K562 (cell line): ENCODE data around the gene SOHLH1.

Experiments
- CBFA2T2 ChIP-seq: fragments of 450-650 bp; conservative IDR thresholded peaks from 2 replicates; pipeline ENCODE4 v1.6.1; 2017; ENCODE audit warnings: mild to moderate bottlenecking
- CTCF ChIP-seq, 3 experiments: IDR thresholded peaks in 2 of 3; conservative IDR thresholded peaks in 1 of 3; 2 replicates each; pipeline ENCODE4 v1.5.1; 2011 to 2012; ENCODE audit warnings: low read length in 3 of 3, mild to moderate bottlenecking in 3 of 3, control low read depth in 2 of 3, improper control_type of control experiment in 1 of 3, inconsistent platforms in 1 of 3, low read depth in 1 of 3, mixed read lengths in 1 of 3, moderate library complexity in 1 of 3; ENCODE audit not compliant: insufficient read depth in 2 of 3
- FOSL1 ChIP-seq: fragments of 200-800 bp; sonication (Bioruptor generic); conservative IDR thresholded peaks from 2 replicates; pipeline ENCODE4 v1.6.1; 2016; ENCODE audit warnings: missing genetic modification characterization, missing compliant biosample characterization
- FUS ChIP-seq: fragments of 200-400 bp; formaldehyde crosslinking; optimal IDR thresholded peaks from 2 replicates; pipeline ENCODE3; 2017; ENCODE audit warnings: low read depth, low read length
- ID3 ChIP-seq, 2 experiments: fragments of 250-450 bp in 1 of 2; fragments of 450-650 bp in 1 of 2; sonication (Bioruptor Pico) in 1 of 2; IDR thresholded peaks; 2 replicates each; pipeline versions ENCODE4 v1.6.1 to v1.8.0; 2016 to 2021; ENCODE audit warnings: mild to moderate bottlenecking in 2 of 2, moderate library complexity in 2 of 2, missing compliant biosample characterization in 1 of 2, missing genetic modification characterization in 1 of 2
- MEF2A ChIP-seq: IDR thresholded peaks from 2 replicates; pipeline ENCODE4 v1.6.1; 2011; ENCODE audit warnings: low read depth, mild to moderate bottlenecking, low read length, moderate library complexity; ENCODE audit not compliant: control insufficient read depth
- RBFOX2 ChIP-seq: fragments of 200-400 bp; formaldehyde crosslinking; IDR thresholded peaks from 2 replicates; pipeline ENCODE4 v1.6.1; 2017; ENCODE audit warnings: low read depth, mild to moderate bottlenecking, low read length, moderate library complexity
- USF2 ChIP-seq: sonication (generic); formaldehyde crosslinking; IDR thresholded peaks from 2 replicates; pipeline ENCODE4 v1.5.0; 2020; ENCODE audit warnings: missing genetic modification reagents
- TF ChIP-seq, protein P1 (sequence below): sonication (generic); formaldehyde crosslinking; IDR thresholded peaks from 2 replicates; pipeline ENCODE4 v1.8.1; 2022; ENCODE audit warnings: missing genetic modification reagents

DNA sequence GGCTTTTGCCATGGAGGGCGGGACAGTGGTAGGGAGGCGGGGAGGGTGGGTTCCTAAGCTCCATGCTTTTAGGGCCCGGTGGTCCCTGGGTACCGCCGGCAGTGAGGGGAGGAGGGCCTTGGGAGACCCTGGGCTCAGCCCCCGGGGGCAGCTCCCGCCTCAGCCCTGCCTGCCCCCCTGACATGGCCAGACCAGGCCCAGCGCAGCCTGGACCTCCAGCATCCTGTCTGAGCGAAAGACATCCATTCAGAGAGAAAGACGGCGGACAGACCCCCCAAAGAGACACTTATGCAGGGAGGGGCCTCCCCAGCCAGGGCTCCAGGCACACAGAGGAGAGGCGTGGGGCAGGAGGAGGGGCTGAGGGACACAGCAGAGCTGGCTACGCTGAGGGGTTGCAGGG is 48.0 kb upstream of the SOHLH1 start:
- TF ChIP-seq MEF2A (no peak), FUS (no peak), ID3 (CRISPR knock-in tag; IDR thresholded peaks at IDR 0.05) (no peak), ID3 (tag; IDR thresholded peaks at IDR 0.05) (no peak), USF2 (CRISPR knock-in tag) (no peak), FOSL1 (tag) (no peak), CBFA2T2 (no peak), RBFOX2 (no peak), CTCF (IDR thresholded peaks at IDR 0.05 in 2 of 3, conservative IDR thresholded peaks at IDR 0.05 in 1 of 3; ENCODE audit: insufficient read depth in 2 of 3, low read depth in 1 of 3, low read length in 3 of 3) (no peak)
- TF ChIP-seq, protein P1, sequence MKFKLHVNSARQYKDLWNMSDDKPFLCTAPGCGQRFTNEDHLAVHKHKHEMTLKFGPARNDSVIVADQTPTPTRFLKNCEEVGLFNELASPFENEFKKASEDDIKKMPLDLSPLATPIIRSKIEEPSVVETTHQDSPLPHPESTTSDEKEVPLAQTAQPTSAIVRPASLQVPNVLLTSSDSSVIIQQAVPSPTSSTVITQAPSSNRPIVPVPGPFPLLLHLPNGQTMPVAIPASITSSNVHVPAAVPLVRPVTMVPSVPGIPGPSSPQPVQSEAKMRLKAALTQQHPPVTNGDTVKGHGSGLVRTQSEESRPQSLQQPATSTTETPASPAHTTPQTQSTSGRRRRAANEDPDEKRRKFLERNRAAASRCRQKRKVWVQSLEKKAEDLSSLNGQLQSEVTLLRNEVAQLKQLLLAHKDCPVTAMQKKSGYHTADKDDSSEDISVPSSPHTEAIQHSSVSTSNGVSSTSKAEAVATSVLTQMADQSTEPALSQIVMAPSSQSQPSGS, result no peak
